Keratinocyte (primary cell): ENCODE results near the gene DHPS. TPM values are rescaled to one million over a fixed set of nuclear protein-coding genes. Genes with fewer than 3 reads are reported as not detected.

ENCODE experiments used
- DNase-seq: peaks from one replicate; pipeline ENCODE4 v3.0.0-alpha.2; 2011; ENCODE audit warnings: low read depth, missing footprints, low spot score
- FAIRE-seq: peaks from 2 replicates; lab custom pipeline; 2011; peaks lifted over from hg19 to GRCh38; lab: Jason Lieb, UNC
- H2AFZ ChIP-seq: 2 replicates; pipeline ENCODE4 v1.6.0; 2012; ENCODE audit warnings: low read length, control low read depth, inconsistent platforms; ENCODE audit not compliant: control insufficient read depth
- H3K27ac ChIP-seq: 2 replicates; pipeline ENCODE4 v1.5.1; 2011; ENCODE audit warnings: low read length; ENCODE audit not compliant: control insufficient read depth, insufficient read depth
- H3K27me3 ChIP-seq: 3 replicates; pipeline ENCODE4 v1.6.0; 2011; ENCODE audit warnings: low read length; ENCODE audit not compliant: control insufficient read depth, insufficient read depth; ENCODE audit errors: extremely low read depth
- H3K36me3 ChIP-seq, 2 experiments: 2 replicates in 1 of 2; 3 replicates in 1 of 2; pipeline ENCODE4 v1.5.1; 2011; ENCODE audit warnings: low read length in 2 of 2, mild to moderate bottlenecking in 1 of 2; ENCODE audit not compliant: control insufficient read depth in 2 of 2, insufficient read depth in 2 of 2; ENCODE audit errors: extremely low read depth in 1 of 2
- H3K4me1 ChIP-seq: 3 replicates; pipeline ENCODE4 v1.5.1; 2011; ENCODE audit warnings: low read length; ENCODE audit not compliant: control insufficient read depth, insufficient read depth; ENCODE audit errors: extremely low read depth
- H3K4me2 ChIP-seq: 3 replicates; pipeline ENCODE4 v1.6.0; 2011; ENCODE audit warnings: low read depth, low read length; ENCODE audit not compliant: control insufficient read depth, insufficient read depth; ENCODE audit errors: extremely low read depth
- H3K4me3 ChIP-seq, 3 experiments: fragments of 200-600 bp in 1 of 3; sonication (generic) in 1 of 3; 2 replicates in 2 of 3; 3 replicates in 1 of 3; pipeline ENCODE4 v1.5.1; 2011 to 2016; ENCODE audit warnings: low read length in 3 of 3, mild to moderate bottlenecking in 3 of 3, control low read depth in 2 of 3, inconsistent platforms in 1 of 3, low read depth in 1 of 3, mixed read lengths in 1 of 3, mixed run types in 1 of 3, moderate library complexity in 1 of 3; ENCODE audit not compliant: control insufficient read depth in 2 of 3, insufficient read depth in 2 of 3; ENCODE audit errors: extremely low read depth in 1 of 3
- H3K79me2 ChIP-seq: 2 replicates; pipeline ENCODE4 v1.6.0; 2012; ENCODE audit warnings: low read length; ENCODE audit not compliant: control insufficient read depth, insufficient read depth
- H3K9ac ChIP-seq: 3 replicates; pipeline ENCODE4 v1.6.0; 2011; ENCODE audit warnings: low read length; ENCODE audit not compliant: control insufficient read depth, insufficient read depth; ENCODE audit errors: extremely low read depth
- H3K9me1 ChIP-seq: 3 replicates; pipeline ENCODE4 v1.6.0; 2011; ENCODE audit warnings: low read length; ENCODE audit not compliant: control insufficient read depth, insufficient read depth; ENCODE audit errors: extremely low read depth
- H3K9me3 ChIP-seq: 2 replicates; pipeline ENCODE4 v1.5.1; 2012; ENCODE audit warnings: low read depth, low read length; ENCODE audit not compliant: control insufficient read depth
- H4K20me1 ChIP-seq: 3 replicates; pipeline ENCODE4 v1.6.0; 2011; ENCODE audit warnings: low read length; ENCODE audit not compliant: control insufficient read depth, insufficient read depth; ENCODE audit errors: extremely low read depth
- EZH2 ChIP-seq: IDR thresholded peaks from one replicate; pipeline ENCODE4 v1.6.1; 2012; ENCODE audit warnings: inconsistent platforms, mild to moderate bottlenecking, low read length, moderate library complexity
- dilution Hi-C: fragments of 300-500 bp; cut with MboI; formaldehyde crosslinking; loops from one replicate; pipeline ENCODE4 v1.7.0; 2020; ENCODE audit warnings: low sequenced_read_pairs; ENCODE audit not compliant: extremely low pct_ligation_motif_present
- polyA plus RNA-seq, 5 experiments: library from polyadenylated mRNA; depleted of rRNA in 3 of 5; stranded (reverse) in 3 of 5; stranded (forward) in 1 of 5; unstranded in 1 of 5; fragments of >200 nt; gene quantifications; 1 replicate in 1 of 5; 2 replicates in 3 of 5; 3 replicates in 1 of 5; pipeline versions ENCODE4 v1.2.1 to v1.2.3, GENCODE V29; 2011 to 2012; ENCODE audit warnings: missing spikeins in 2 of 5, low read depth in 1 of 5, low replicate concordance in 1 of 5
- TF ChIP-seq, protein P1 (sequence below), 3 experiments: IDR thresholded peaks in 1 of 3; conservative IDR thresholded peaks in 1 of 3; optimal IDR thresholded peaks in 1 of 3; 2 replicates in 2 of 3; 3 replicates in 1 of 3; pipeline versions ENCODE3 to v1.5.1; 2011; ENCODE audit warnings: low read length in 3 of 3, mild to moderate bottlenecking in 3 of 3, moderate library complexity in 2 of 3, control low read depth in 1 of 3, inconsistent platforms in 1 of 3; ENCODE audit not compliant: insufficient read depth in 2 of 3; ENCODE audit errors: extremely low read depth in 1 of 3

Gene DHPS
- polyA plus RNA-seq, 1 donor (not counting 4 experiments of a cell fraction or from before 2014, with no cell fraction given): 36.5 TPM

DNA sequence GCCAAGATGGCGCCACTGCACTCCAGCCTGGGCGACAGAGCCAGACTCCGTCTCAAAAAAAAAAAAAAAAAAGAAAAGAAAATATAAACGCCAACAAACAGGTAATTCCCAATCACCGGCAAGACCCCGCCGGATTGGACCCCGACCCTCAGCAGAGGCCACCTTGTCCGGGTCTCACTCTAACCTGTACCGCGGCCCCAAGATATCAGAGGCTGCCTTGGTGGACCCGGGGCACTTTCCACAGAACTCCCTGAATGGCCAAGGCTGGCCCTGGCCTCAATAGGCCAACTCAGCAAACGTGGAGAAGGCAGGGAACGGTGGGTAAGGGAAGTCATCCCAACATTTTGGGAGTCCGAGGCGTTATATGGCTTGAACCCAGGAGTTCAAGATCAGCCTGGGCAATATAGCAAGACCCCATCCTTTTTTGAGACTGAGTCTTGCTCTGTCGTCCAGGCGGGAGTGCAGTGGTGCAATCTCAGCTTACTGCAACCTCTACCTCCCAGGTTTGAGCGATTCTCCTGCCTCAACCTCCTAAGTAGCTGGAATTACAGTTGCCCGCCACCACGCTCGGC lies 43.0 kb downstream of the DHPS start:
- DNase-seq: no peak
- Histone ChIP-seq H2AFZ (no peak overlapping the region), H3K9me3 (no peaks in the 10 kb centered on the region), H3K4me1 (peaks cover 4% of the 10 kb centered on the region), H3K9me1 (no peaks in the 10 kb centered on the region), H3K4me3 (no peak overlapping the region), H3K27ac (no peak overlapping the region), H3K4me2 (no peak overlapping the region), H3K27me3 (no peaks in the 10 kb centered on the region), H3K9ac (no peak overlapping the region), H3K36me3 (no peaks in the 10 kb centered on the region), H4K20me1 (no peaks in the 10 kb centered on the region), H3K79me2 (no peaks in the 10 kb centered on the region)
- FAIRE-seq: no peak
- dilution Hi-C loops: no loop called here
- TF ChIP-seq, protein P1, sequence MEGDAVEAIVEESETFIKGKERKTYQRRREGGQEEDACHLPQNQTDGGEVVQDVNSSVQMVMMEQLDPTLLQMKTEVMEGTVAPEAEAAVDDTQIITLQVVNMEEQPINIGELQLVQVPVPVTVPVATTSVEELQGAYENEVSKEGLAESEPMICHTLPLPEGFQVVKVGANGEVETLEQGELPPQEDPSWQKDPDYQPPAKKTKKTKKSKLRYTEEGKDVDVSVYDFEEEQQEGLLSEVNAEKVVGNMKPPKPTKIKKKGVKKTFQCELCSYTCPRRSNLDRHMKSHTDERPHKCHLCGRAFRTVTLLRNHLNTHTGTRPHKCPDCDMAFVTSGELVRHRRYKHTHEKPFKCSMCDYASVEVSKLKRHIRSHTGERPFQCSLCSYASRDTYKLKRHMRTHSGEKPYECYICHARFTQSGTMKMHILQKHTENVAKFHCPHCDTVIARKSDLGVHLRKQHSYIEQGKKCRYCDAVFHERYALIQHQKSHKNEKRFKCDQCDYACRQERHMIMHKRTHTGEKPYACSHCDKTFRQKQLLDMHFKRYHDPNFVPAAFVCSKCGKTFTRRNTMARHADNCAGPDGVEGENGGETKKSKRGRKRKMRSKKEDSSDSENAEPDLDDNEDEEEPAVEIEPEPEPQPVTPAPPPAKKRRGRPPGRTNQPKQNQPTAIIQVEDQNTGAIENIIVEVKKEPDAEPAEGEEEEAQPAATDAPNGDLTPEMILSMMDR (optimal IDR thresholded peaks at IDR 0.05 in 1 of 3, IDR thresholded peaks at IDR 0.05 in 1 of 3, conservative IDR thresholded peaks at IDR 0.05 in 1 of 3; ENCODE audit: extremely low read depth in 1 of 3, insufficient read depth in 2 of 3, low read length in 3 of 3): no peak
- no peak for TF ChIP-seq EZH2

DNA sequence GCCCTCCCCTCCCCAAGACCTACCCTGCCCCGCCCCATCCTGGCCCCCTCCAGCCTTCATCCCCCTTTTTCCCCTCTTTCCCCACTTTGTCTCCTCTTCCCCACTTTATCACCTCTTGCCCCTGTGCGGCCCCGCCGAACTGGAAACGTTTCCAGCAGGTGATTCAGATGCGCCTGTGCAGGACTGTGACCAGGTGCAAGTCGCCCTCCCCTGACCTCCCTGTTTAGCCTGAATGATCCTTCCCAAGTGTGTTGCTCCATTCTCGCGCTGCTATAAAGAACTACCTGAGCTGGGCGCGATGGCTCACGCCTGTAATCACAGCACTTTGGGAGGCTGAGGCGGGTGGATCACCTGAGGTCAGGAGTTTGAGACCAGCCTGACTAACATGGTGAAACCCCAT lies 45.0 kb downstream of the DHPS start:
- no peaks in the 10 kb centered on the region for H3K27me3 ChIP-seq
- FAIRE-seq (no peak), DNase-seq (no peak)
- no peak overlapping the region for H2AFZ ChIP-seq
- H4K20me1 ChIP-seq: no peaks in the 10 kb centered on the region
- H3K9me3 ChIP-seq: no peaks in the 10 kb centered on the region
- H3K4me2 ChIP-seq: no peak overlapping the region
- dilution Hi-C loops: no loop called here
- no peak overlapping the region for H3K9ac ChIP-seq
- no peak overlapping the region for H3K4me3 ChIP-seq
- TF ChIP-seq, protein P1 (optimal IDR thresholded peaks at IDR 0.05 in 1 of 3, IDR thresholded peaks at IDR 0.05 in 1 of 3, conservative IDR thresholded peaks at IDR 0.05 in 1 of 3; ENCODE audit: extremely low read depth in 1 of 3, insufficient read depth in 2 of 3, low read length in 3 of 3): no peak
- no peak for TF ChIP-seq EZH2
- H3K4me1 ChIP-seq: peaks cover 4% of the 10 kb centered on the region
- H3K36me3 ChIP-seq: no peaks in the 10 kb centered on the region
- H3K9me1 ChIP-seq: no peaks in the 10 kb centered on the region
- no peaks in the 10 kb centered on the region for H3K79me2 ChIP-seq
- H3K27ac ChIP-seq: no peak overlapping the region
